SK-N-SH treated with all-trans-retinoic acid at 6 μM for 48 hours (cell line): ENCODE measurements around the gene ABCF3.

Source experiments
- ARNTL ChIP-seq: fragments of 450-650 bp; formaldehyde crosslinking; IDR thresholded peaks from 2 replicates; pipeline ENCODE4 v1.5.0; 2020; ENCODE audit warnings: low read depth, mild to moderate bottlenecking, moderate library complexity, borderline replicate concordance
- CREB5 ChIP-seq: fragments of 250-450 bp; sonication (Bioruptor Pico); IDR thresholded peaks from 2 replicates; pipeline ENCODE4 v1.5.1; 2020; ENCODE audit warnings: low read depth, mild to moderate bottlenecking, moderate library complexity
- CSRNP3 ChIP-seq: fragments of 250-450 bp; sonication (Bioruptor Pico); IDR thresholded peaks from 2 replicates; pipeline ENCODE4 v1.5.1; 2021; ENCODE audit warnings: mild to moderate bottlenecking, moderate library complexity
- ISL1 ChIP-seq: fragments of 250-450 bp; sonication (Bioruptor Pico); IDR thresholded peaks from 2 replicates; pipeline ENCODE4 v2.1.2; 2022; ENCODE audit warnings: mild to moderate bottlenecking, moderate library complexity
- OSR1 ChIP-seq: fragments of 250-450 bp; sonication (Bioruptor Pico); IDR thresholded peaks from 2 replicates; pipeline ENCODE4 v1.8.0; 2022; ENCODE audit warnings: moderate library complexity, mild to moderate bottlenecking, inconsistent platforms
- PATZ1 ChIP-seq: fragments of 250-450 bp; sonication (Bioruptor Pico); IDR thresholded peaks from 2 replicates; pipeline ENCODE4 v1.8.0; 2020; ENCODE audit warnings: mild to moderate bottlenecking, moderate library complexity, borderline replicate concordance
- RARB ChIP-seq: fragments of 250-450 bp; sonication (Bioruptor Pico); IDR thresholded peaks from 2 replicates; pipeline ENCODE4 v1.8.0; 2021; ENCODE audit warnings: mild to moderate bottlenecking, moderate library complexity
- SNAI2 ChIP-seq: fragments of 250-450 bp; sonication (Bioruptor Pico); IDR thresholded peaks from 2 replicates; pipeline ENCODE4 v1.5.0; 2020; ENCODE audit warnings: mild to moderate bottlenecking, moderate library complexity
- TOX ChIP-seq: fragments of 250-450 bp; sonication (Bioruptor Pico); IDR thresholded peaks from 2 replicates; pipeline ENCODE4 v1.8.0; 2021; ENCODE audit warnings: mild to moderate bottlenecking, moderate library complexity, borderline replicate concordance
- ZFP3 ChIP-seq: fragments of 250-450 bp; sonication (Bioruptor Pico); IDR thresholded peaks from 2 replicates; pipeline ENCODE4 v1.5.0; 2020; ENCODE audit warnings: mild to moderate bottlenecking, moderate library complexity
- ZFP30 ChIP-seq: fragments of 450-650 bp; formaldehyde crosslinking; IDR thresholded peaks from 2 replicates; pipeline ENCODE4 v1.5.0; 2022; ENCODE audit warnings: mild to moderate bottlenecking, moderate library complexity
- ZNF565 ChIP-seq: fragments of 450-650 bp; formaldehyde crosslinking; conservative IDR thresholded peaks from 2 replicates; pipeline ENCODE4 v1.5.0; 2020; ENCODE audit warnings: low read depth, mild to moderate bottlenecking, moderate library complexity

GRCh38 chr3:184172681-184173373 lies 13.2 kb upstream of the ABCF3 start:
- TF ChIP-seq ZFP30 (CRISPR knock-in tag), result no peak
- no peak for TF ChIP-seq SNAI2 (CRISPR knock-in tag)
- no peak for TF ChIP-seq OSR1 (CRISPR knock-in tag)
- no peak for TF ChIP-seq CREB5 (CRISPR knock-in tag)
- no peak for TF ChIP-seq TOX (CRISPR knock-in tag)
- no peak for TF ChIP-seq ISL1 (CRISPR knock-in tag)
- no peak for TF ChIP-seq ARNTL (CRISPR knock-in tag)
- no peak for TF ChIP-seq ZFP3 (CRISPR knock-in tag)
- no peak for TF ChIP-seq RARB (CRISPR knock-in tag)
- no peak for TF ChIP-seq ZNF565 (CRISPR knock-in tag)
- no peak for TF ChIP-seq PATZ1
- TF ChIP-seq CSRNP3 (CRISPR knock-in tag), result no peak
